Fibroblast of villous mesenchyme (primary cell): ENCODE data around the gene FLT4. TPM values are rescaled to one million over a fixed set of nuclear protein-coding genes. Genes with fewer than 3 reads are reported as not detected.
"Not testable (repeated sequence)": the region's sequence is repeated elsewhere in the genome, so short reads cannot be mapped to it uniquely, and the experiment has no call there.

Experiments
- DNase-seq: peaks from one replicate; pipeline ENCODE4 v3.0.0-alpha.2; 2010; ENCODE audit warnings: low read depth
- H3K4me3 ChIP-seq: 2 replicates; pipeline ENCODE4 v1.5.1; 2011; ENCODE audit warnings: low read depth, mild to moderate bottlenecking, low read length
- CTCF ChIP-seq: IDR thresholded peaks from 2 replicates; pipeline ENCODE4 v1.5.1; 2012; ENCODE audit warnings: low read depth, mild to moderate bottlenecking, low read length; ENCODE audit not compliant: insufficient read depth
- total RNA-seq: library from RNA; depleted of rRNA; stranded (reverse); fragments of >200 nt; gene quantifications from 2 replicates; pipeline ENCODE4 v1.2.3, GENCODE V29; 2012

Gene FLT4
- total RNA-seq, 1 donor, result 0.43 TPM

- DNase-seq, result no peak
- no peak overlapping the region for H3K4me3 ChIP-seq
- TF ChIP-seq CTCF, result no peak
Measured at GRCh38 chr5:180668835-180669596, 19.6 kb upstream of the FLT4 start.

- TF ChIP-seq CTCF, result no peak
- no peak for DNase-seq
Measured at GRCh38 chr5:180666812-180667211, 17.4 kb upstream of the FLT4 start.

GRCh38 chr5:180665682-180666404 lies 16.4 kb upstream of the FLT4 start:
- no peak for DNase-seq
- H3K4me3 ChIP-seq, result no peak overlapping the region
- no peak for TF ChIP-seq CTCF

More at GRCh38 chr5:180666812-180667211, 17.4 kb upstream of the FLT4 start:
- no peak overlapping the region for H3K4me3 ChIP-seq

GRCh38 chr5:180658774-180659564 lies 9.6 kb upstream of the FLT4 start:
- no peak for DNase-seq
- TF ChIP-seq CTCF, result no peak
- H3K4me3 ChIP-seq, result no peak overlapping the region

GRCh38 chr5:180655243-180655642 lies 5.8 kb upstream of the FLT4 start:
- DNase-seq, H3K4me3 ChIP-seq: not testable (repeated sequence)

- no peak for DNase-seq
- no peak overlapping the region for H3K4me3 ChIP-seq
- TF ChIP-seq CTCF, result no peak
Measured at GRCh38 chr5:180652771-180653170, 3.4 kb upstream of the FLT4 start.

- no peak for TF ChIP-seq CTCF
- no peak for DNase-seq
- H3K4me3 ChIP-seq, result no peak overlapping the region
Measured at GRCh38 chr5:180652346-180652745, 2.9 kb upstream of the FLT4 start.
